GM19468 (cell line): Measurements from ENCODE around the gene ASB18.

ENCODE experiments used
- ATAC-seq: cut with Tn5 transposase; IDR thresholded peaks from one replicate; pipeline ENCODE4 v1.9.1; 2021; ENCODE audit warnings: mild to moderate bottlenecking, moderate library complexity, moderate number of reproducible peaks; ENCODE audit not compliant: unreplicated experiment; ENCODE audit errors: extremely low read depth

The ASB18 gene

GRCh38 chr2:236155406-236155805 lies 108.8 kb downstream of the ASB18 start:
- no peak for ATAC-seq

GRCh38 chr2:236146436-236146835 lies 117.8 kb downstream of the ASB18 start:
- ATAC-seq: no peak

- no peak for ATAC-seq
Measured at GRCh38 chr2:236143811-236144210, 120.4 kb downstream of the ASB18 start.
